NCI-H2196 (cell line): ENCODE data around the gene IL17B.

Source experiments
- DNase-seq: peaks from one replicate; lab custom pipeline; 2025; ENCODE audit not compliant: unreplicated experiment; lab: John Stamatoyannopoulos, UW

Gene IL17B

DNA sequence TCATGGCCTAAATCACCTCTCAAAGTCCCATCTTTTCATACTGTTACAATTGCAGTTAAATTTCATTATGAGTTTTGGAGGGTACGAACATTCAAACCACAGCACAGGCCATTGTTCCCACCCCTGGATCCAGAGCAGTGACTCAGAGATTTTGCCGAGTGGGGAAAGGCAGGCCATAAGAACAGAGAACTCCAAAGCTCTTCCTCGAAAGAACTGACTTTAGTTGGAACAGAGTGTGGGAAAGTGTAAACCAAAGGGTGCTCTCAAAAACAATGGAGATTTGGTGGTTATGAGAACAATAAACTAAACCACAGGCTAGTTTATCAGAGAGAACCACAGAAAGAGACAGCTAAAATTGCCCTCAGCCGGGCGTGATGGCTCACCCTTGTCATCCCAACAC is 53.2 kb downstream of the IL17B start:
- no peak for DNase-seq

DNA sequence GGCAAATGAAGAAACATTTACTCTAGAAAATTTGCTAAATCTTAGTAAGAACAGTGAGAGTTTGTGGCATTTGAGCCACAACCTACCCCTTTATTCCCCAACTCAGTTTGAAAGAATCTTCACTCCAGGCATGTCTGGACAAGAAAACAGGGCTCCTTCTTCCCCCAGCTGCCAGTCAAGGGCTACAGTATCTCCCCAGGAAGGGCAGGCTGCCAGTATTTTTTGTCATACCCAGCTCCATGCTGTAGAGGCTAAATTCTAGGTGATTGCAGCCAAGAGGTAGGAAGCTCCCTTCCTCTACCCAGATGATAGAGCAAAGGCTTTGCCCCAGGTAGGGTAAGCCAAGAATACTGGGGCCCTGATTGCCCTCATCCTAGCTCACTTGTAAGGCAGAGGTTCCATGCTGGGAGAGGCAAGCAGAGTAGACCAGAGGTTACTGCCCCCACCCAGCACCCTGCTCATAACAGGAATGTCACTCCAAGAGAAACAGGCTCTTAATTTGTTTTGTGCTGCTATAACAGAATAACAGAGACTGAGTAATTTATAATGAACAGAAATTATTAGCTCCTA is 53.8 kb downstream of the IL17B start:
- peak; percentile 40 for DNase-seq

DNA sequence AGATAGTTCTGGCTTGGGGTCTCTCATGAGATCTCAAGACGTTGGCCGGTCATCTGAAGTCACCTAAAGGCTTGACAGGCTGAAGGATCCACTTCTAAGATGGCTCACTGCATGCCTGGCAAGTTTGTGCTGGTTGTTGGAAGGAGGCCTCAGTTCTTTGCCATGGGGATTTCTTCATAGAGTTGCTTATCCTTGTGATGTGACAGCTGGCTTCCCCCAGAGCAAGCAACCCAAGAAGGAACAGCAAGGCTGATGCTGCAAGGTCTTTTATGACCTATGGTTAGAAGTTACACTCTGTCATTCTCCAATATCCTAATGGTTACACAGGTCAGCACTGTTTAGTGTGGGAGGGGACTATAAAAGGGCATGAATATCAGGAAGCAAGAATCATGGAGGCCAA is 54.5 kb downstream of the IL17B start:
- no peak for DNase-seq
